H1 (cell line): ENCODE measurements around the gene KHDC1L.

ENCODE experiments used
- GABPA ChIP-seq: IDR thresholded peaks from 2 replicates; pipeline ENCODE4 v1.6.1; 2011; ENCODE audit warnings: mild to moderate bottlenecking, low read length, moderate library complexity, borderline replicate concordance; ENCODE audit not compliant: insufficient read depth
- POLR2A ChIP-seq, 2 experiments: IDR thresholded peaks; 1 replicate in 1 of 2; 2 replicates in 1 of 2; pipeline ENCODE4 v1.6.1; 2011; ENCODE audit warnings: low read depth in 2 of 2, low read length in 2 of 2, mild to moderate bottlenecking in 2 of 2; ENCODE audit errors: control extremely low read depth in 1 of 2
- RFX5 ChIP-seq: IDR thresholded peaks from 2 replicates; pipeline ENCODE4 v1.6.1; 2011; ENCODE audit warnings: low read depth, low read length, improper control_type of control experiment, borderline replicate concordance
- TF ChIP-seq, protein P1 (sequence below), 3 experiments: IDR thresholded peaks; 1 replicate in 2 of 3; 2 replicates in 1 of 3; pipeline versions ENCODE4 v1.5.1 to v1.6.1; 2011; ENCODE audit warnings: low read length in 3 of 3, mild to moderate bottlenecking in 3 of 3, inconsistent platforms in 2 of 3, low read depth in 1 of 3, moderate library complexity in 1 of 3; ENCODE audit not compliant: insufficient read depth in 1 of 3; ENCODE audit errors: control extremely low read depth in 1 of 3

DNA sequence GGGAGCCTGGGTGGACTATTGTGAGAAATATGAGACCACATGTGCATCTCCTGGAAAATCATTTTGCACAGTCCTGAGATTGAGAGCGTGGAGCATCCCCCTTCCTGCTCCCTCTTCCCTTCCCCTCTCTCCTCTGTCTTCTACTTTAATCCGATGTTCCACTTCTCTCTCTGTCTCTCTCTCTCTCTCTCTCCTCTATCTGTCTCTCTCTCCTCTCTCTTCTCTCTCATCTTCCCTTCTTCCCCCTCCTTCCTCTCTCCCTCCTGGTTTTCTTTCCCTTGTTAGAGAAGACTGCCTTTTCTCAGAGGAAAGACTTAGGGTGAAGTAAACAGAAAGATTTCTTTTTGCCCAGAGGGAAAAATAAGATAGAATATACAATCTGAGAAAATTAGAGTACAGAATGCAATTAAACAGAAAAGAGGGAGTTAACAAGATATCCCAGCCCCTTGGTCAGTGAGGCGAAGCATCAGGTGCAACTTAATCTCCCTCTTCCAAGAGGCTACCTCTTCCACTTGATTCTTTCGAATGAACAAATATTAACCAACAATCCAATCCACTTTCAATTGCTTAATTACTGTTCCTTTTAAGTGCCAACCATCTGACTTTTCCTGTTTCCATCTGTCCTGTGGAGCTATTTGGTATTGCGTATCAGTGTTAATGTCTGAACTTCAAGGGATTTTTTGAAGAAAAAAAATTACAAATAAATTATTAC, 23.1 kb upstream of the KHDC1L start:
- TF ChIP-seq POLR2A (IDR thresholded peaks at IDR 0.05; ENCODE audit: control extremely low read depth in 1 of 2, low read depth in 2 of 2, low read length in 2 of 2) (no peak), GABPA (no peak), RFX5 (no peak)
- TF ChIP-seq, protein P1, sequence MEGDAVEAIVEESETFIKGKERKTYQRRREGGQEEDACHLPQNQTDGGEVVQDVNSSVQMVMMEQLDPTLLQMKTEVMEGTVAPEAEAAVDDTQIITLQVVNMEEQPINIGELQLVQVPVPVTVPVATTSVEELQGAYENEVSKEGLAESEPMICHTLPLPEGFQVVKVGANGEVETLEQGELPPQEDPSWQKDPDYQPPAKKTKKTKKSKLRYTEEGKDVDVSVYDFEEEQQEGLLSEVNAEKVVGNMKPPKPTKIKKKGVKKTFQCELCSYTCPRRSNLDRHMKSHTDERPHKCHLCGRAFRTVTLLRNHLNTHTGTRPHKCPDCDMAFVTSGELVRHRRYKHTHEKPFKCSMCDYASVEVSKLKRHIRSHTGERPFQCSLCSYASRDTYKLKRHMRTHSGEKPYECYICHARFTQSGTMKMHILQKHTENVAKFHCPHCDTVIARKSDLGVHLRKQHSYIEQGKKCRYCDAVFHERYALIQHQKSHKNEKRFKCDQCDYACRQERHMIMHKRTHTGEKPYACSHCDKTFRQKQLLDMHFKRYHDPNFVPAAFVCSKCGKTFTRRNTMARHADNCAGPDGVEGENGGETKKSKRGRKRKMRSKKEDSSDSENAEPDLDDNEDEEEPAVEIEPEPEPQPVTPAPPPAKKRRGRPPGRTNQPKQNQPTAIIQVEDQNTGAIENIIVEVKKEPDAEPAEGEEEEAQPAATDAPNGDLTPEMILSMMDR (IDR thresholded peaks at IDR 0.05; ENCODE audit: control extremely low read depth in 1 of 3, insufficient read depth in 1 of 3, low read depth in 1 of 3, low read length in 3 of 3) = no peak
